DMS 273 (cell line): ENCODE results near the gene EPS8L3.

Experiments used
- DNase-seq: peaks from one replicate; lab custom pipeline; 2025; ENCODE audit not compliant: unreplicated experiment; lab: John Stamatoyannopoulos, UW

The EPS8L3 gene

DNA sequence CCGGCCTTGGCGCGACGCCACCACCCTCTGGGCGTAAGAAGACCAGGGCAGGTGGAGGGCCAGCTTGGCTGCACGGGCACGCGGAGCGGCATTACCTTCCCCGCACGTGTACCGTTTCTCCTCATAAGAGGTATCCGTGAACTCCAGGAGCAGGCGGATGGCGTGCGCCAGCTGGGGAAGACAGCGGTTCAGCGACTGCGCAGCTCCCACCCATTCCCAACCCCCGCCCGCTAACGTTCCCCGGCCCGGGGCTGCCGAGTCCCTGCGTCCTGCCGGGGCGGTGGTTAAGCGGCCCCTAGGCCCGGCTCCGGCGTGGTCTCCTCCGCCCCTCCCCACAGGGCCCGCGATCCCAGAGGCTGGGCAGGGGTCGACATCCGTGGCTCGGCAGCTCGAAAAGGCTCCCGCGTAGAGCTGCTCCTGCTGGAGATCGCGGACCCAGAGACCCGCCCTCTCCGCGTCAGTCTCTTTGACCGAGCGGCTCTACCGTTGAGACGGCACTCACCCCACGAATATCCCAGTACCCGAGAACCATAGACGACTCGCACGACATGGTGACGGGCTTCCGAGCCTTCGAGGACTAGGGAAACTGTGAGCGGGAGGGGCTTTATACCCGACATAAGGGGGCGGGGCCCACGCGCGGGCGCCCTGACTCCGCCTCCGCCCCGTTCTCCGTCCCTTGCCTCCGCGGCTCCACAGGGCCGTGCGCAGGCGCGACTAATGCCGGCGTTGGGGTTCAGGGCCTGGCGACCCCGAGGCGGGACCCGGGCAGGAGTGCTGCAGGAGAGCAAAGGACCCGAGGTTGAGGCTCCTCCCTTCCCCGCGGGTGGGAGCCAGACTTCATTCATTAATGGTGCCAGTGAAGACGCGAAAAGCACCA is 23.7 kb downstream of the EPS8L3 start:
- peak; percentile 86 for DNase-seq

DNA sequence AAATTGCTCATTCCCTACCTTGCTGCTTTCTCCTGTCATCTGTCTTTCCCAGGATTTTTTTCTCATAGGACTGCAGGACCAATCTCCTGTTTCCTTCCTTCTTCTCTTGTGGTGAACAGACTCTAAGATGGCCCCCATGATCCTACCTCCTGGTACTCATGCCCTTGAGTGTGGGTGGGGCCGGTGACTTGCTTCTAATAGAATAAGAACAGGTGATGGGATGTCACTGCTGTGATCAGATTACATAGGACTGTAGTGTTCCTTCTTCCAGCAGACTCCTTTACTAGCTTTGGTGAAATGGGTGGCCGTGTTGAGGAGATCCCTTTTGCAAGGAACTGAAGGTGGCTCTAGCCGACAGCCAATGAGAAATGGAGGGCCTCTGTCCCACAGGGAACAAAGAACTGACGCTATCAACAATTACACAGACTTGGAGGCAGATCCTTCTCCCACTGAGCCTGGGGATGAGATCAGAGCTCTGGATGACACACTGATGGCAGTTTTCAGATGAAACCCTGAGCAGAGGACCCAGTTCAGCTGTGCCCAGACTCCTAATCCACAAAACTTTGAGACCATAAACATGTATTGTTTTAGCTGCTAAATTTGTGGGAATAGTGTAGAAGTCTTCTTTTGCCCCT is 30.4 kb downstream of the EPS8L3 start:
- no peak for DNase-seq

DNA sequence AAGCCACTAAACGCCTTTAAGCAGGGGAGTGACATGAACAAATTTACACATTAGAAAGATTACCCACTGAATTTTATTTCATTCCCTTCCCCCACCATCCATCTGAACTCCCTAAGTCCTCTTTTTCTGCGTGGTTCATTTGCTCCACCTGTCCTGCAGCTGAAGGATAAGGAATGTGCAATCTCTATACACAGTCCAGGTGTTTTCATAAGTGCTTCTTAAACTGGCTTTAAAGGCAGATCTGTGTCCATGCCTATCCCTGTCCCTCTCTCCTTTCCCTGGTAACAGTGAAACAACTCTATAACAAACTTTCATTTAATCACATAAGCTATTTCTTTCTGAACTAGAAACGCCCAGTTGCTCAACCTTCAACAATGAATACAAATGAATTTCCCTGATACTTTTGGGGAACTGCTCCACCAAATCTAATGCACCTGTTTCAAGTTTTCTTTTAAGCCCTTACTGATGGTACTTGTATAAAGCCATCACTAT is 31.3 kb downstream of the EPS8L3 start:
- DNase-seq = no peak

DNA sequence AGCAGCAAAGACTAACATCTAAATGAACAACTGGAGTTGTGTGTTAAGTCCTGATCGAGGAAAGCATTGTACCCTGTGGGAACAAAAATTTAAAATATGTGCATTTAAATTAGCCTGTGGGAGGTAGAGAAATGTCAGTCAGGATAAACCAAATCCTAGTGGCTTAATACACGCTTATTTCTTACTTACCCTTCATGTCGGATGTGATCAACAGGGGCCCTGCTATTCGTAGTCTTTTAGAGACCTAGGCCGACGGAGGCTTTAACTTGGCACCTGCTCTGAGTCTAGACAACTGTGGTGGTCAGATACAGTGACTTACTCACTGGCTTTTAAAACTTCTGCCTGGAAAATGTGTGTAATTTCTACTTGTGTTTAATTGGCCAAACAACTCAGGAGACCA is 33.1 kb downstream of the EPS8L3 start:
- no peak for DNase-seq

DNA sequence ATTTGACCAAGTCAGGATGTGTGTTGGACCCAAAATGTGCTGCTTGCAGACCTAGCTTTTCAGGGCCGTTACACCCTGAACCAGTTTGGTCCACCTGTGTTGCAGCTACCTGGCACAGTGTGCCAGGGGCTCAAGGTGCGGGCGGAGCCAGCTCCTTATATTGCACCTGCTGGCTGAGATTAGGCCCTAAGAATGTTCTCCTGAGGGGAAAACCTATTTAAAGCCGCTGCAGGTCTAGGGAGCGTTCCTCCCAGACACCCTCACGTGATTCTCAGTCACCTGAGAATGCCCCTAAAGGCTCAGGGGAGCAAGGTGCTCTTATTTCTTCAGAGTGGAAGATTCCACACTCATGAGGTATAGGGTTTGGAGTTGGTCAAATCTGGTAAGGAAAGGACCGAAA is 34.9 kb downstream of the EPS8L3 start:
- no peak for DNase-seq

DNA sequence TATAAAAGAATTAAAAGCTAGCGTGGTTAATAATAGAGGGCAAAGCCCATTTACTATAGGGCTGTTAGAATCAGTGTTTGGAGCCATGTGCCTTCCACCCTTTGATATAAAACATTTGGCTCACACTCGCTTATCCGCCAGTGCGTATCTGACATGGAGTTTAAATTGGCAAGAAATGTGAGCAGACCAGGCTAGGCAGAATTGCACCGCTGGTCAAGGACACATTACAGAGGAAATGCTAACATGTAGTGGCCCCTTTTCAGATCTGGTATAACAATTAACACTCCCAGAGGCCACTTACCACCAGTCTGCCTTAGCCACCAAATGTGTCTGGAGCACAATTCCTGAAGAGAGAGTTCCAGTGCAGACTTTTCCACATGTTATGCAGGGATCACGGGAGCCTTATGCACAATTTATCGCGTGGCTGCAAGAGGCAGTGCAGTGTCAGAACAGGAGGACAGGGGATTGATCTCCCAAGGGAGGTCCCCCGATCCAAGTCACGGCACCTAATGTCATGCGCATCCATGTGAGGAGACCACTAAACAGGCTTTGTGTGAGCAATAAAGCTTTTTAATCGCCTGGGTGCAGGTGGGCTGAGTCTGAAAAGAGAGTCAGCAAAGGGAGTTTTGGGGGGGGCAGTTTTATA is 36.9 kb downstream of the EPS8L3 start:
- no peak for DNase-seq

DNA sequence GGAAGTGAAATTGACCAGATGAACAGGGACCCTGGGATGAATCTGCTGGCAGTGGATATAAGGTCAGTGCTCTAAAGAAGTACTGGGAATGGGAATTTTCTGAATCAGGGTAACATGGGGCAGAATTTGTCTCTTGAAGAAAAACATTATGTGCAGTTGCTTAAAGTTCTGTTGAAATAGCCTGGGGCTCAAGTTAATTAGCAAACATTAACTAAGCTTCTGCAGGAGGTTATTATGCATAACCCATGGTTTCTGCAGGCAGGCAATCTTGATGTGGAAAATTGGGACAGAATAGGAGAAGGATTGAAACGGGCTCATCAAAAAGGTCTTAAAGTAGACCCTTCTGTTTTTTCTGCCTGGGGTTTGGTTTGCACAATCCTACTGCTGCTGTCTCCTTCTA is 37.7 kb downstream of the EPS8L3 start:
- DNase-seq = no peak

DNA sequence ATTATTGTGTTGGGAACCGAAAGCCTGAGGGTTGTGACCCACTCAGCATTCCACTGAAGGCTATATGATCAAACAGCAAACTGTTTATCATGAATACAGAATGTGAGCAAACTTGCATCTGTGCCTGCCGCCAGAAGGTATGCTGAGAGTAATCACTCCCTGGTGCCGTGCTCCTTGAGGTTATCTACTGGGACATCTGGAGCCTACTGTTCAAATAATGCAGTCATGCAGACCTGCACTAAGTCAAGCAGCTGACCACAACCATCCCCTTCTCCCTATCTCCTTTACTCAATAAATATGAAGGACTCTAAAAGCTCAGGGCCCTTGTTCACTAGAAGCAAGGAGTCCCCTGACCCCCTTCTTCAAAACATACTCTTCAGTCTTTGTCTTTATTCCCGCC is 38.2 kb downstream of the EPS8L3 start:
- DNase-seq = no peak

DNA sequence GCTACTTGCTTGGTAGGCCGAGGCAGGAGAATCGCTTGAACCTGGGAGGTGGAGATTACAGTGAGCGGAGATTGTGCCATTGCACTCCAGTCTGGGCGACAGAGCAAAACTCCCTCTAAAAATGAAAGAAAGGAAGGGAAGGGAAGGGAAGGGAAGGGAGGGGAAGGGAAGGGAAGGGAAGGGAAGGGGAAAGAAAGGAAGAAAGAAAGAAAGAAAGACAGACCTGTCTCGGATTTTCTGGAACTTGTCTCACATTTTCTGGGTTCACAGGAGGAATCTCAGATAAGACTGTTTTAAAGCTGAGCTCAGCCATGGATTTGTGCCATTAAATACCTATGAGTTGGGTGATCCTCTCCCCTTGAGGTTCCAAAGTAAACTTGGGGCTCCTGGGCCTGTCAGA is 38.8 kb downstream of the EPS8L3 start:
- DNase-seq = no peak

DNA sequence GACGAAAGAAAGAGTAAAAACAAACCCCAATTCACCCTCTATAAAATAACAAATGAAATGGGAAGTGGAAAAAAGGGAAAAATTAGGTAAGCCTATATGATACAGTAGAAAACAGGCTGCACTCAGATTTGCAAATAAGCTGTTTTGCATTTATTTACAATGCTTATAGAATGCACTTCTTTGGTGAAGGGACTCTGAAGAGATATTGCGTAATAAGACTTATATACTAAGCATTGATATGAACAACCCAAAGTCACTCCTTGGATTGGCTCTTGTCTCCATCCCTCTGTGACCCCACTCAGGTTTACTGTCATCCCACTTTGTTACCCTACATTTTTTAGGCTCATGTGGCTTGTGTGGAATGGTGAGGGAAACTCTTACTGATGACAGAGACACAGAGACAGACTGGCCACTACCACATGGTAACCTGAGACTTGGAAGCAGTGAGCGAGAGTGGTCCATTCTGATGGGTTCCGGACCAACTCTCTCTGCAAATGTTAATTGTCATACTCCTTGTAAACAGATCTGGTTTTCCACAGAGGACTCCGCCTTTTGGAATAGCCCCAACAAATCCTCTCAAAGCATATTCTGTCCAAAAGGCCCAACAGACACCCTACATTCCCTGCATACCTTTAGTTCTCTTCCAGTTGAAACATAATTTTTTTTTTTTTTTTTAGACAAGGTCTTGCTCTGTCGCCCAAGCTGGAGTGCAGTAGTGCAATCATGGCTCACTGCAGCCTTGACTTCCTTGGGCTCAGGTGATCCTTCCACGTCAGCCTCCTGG is 40.6 kb downstream of the EPS8L3 start:
- no peak for DNase-seq

DNA sequence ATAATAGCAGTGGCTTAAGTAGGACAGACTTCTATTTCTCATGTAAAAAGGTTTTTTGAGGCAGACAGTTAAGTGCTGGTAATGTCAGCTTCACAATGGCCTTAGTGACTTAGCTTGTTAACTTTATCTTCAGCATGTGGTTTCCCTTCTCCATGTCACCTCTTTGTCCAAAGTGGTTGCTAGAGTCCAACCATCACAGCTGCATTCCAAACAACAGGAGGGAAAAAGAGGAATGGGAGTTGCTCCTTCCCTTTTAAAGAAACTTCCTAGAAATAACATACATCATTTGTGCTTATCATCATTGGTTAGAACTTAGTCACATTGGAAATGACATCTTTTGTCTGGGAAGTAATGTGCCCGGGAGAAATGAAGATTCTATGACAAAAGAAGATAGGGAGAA is 41.8 kb downstream of the EPS8L3 start:
- DNase-seq = no peak

DNA sequence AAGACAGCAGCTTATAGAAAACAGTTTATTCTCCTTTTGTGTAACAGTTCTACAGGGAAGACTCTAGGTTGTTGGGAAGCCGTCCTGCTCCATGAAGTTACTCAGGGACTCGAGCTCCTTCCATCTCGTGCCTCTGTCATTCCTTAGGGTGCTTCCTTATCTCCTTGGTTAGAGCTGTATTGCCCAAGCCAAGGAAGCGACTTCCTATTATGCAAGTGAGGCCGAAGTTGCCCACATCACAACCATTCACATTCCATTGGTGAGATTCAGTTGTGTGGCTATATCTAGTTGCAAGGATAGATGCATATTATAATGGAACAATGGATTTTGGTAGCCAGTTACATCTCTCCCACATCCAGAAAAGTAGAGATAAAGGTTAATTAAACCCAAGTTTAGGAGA is 42.7 kb downstream of the EPS8L3 start:
- DNase-seq = no peak

DNA sequence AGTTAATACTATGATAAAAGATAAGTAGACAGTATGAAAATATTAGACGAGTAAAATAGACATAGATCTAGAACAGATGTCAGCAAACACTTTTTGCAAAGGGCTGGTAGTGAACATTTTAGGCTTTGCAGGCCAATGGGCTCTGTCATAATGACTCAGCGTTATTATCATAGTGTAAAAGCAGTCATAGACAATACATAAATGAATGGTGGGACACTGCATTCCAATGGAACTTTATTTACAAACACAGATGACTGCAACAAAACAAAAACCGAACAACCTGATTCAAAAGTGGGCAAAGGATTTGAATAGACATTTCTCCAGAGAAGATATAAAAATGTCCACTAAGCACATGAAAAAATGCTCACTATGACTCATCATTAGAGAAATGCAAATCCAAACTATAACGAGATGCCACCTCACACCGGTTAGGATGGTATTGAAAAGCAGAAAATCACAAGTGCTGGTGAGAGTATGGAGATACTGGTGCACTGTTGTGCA is 44.3 kb downstream of the EPS8L3 start:
- no peak for DNase-seq

DNA sequence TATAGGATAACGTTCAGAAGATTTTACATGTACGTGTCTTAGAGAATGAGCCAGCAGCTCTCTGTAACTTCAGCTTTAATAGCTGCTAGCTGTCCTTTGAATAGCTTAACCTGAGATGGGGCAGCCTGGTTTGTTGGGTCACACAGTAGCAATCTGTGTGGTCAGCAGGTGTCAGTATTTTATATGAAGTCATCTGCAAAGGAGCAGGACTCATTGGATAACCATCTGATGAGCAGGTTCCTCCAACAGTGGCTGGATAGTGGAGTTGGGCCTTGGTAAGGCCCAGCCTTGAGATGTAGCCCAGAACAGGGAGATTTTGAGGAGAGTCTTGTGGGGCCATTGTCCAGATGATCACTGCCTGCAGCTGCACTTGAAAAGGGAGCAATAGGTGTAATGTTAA is 45.2 kb downstream of the EPS8L3 start:
- DNase-seq = no peak

DNA sequence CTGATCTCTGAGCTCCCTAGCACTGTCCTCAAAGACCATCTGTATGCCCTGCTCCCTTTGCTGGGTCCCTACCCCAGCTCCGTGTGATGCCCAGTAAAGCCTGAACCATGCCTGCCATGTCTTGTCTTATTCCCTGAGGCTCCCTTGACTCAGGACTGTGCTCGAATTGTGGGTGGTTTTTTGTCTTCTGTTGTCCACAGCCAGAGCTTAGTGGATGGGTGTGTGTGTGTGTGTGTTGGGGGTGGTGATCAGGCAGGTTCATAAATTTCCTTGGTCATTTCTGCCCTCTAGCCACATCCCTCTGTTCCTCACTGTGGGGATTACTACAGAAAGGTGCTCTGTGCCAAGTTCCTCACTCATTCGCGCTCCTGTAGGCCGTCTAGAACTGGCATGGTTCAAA is 46.0 kb downstream of the EPS8L3 start:
- no peak for DNase-seq

DNA sequence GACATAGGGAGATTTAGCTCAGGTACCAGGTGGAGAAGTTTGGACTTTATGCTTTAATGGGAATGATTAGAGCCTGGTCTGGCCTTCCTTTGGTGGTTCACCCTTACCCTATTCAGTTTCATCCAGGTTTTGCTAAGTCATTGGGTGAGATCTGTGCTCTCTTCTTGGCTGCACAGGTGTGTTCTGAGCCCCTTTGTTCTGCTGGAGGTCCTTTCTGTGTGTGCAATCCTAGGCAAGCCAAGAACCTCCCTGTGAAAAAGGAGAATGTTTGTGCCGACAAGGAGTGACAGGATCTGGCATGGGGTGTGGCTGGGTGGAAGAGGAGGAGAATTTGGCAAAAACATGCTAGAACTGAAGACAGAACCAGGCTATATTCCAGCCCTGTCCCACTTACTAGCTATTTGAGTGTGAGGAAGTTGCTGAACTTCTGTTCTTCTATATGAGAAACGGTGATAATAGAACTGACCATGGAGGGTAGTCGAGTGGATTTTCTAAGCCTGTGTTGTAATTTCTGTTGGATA is 47.1 kb downstream of the EPS8L3 start:
- DNase-seq = no peak

DNA sequence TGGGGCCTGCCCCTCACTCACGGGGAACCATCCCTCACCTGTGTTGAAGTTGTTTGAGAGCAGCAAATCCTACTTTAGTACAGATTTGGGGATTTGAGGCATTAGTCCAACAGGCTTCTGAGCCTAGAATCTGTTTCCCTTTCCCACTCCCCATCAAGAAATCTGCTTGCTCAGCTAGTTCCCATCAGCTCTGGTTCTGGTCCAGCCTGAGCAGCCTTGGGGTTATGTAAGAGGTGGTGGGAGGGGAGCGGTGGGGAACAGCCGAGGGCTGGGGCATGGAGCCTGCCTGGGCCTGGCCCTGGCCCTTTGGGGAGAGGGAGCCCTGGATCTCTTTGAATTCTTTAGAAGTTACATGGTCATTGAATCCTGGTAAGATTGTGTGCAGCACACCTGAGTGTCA is 47.6 kb downstream of the EPS8L3 start:
- no peak for DNase-seq

DNA sequence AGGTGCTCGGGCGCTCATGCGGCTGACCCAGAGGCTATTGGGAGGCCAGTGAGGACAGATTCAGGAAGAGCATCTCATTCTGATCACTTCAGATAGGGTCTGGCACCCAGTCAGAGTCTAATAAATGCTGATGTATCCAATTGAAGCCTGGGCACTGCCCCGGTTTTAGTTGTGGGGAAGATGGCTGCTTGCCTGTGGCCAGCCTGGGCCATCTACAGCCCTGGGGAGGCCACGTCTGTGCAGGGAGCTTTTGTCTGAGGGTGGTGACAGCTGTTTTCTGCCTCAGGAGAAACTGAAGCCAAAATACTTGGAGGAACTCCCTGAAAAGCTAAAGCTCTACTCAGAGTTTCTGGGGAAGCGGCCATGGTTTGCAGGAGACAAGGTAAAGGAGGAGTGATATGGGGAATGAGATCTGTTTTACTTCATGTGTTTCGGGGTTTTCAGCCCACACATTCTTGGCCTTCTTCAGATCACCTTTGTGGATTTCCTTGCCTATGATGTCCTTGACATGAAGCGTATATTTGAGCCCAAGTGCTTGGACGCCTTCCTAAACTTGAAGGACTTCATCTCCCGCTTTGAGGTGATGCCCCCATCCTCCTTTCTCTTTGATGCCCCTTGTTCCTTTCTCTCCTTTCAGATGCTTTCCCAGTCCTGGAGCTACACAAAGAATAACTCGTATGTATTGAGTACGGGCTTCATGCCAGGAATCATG is 48.9 kb downstream of the EPS8L3 start:
- no peak for DNase-seq

DNA sequence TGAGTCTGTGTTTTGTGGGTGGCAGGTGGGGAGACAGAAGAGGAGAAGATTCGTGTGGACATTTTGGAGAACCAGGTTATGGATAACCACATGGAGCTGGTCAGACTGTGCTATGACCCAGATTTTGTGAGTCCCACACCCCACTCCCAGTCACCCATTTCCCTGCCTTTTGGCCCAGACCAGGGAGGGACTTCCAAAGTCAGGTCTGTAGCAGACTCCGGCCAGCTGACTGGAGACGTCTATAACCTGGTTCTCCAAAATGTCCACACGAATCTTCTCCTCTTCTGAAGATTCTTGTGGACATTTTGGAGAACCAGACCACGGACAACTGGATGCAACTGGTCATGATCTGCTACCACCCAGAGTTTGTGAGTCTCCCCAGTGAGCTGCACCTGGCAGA is 50.1 kb downstream of the EPS8L3 start:
- no peak for DNase-seq

DNA sequence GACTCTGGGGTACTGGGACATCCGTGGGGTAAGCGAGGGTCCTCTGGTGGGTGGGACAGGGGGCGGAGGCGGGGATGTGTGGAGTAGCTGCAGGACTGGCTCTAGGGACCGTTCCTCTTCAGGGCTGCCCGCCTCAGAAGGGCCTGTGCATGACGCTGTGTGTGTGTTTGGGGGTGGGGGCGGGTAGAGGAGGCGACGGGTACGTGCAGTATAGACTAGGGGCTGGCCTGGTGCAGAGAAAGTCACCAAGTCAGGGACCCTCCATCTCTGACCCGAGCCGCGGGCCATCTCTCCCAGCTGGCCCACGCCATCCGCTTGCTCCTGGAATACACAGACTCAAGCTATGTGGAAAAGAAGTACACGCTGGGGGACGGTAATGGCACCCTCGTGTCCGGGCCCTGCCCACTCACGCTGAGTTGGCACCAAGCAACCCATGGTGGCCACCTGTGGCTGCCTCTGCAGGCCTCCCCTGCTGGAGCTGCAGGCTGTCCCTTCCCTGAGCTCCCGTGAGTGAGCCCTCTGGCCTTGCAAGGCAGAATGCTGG is 51.3 kb downstream of the EPS8L3 start:
- no peak for DNase-seq
